ENCODE results near the gene CTDP1. TPM values are rescaled to one million over a fixed set of nuclear protein-coding genes. Genes with fewer than 3 reads are reported as not detected.

Gene CTDP1
- total and polyA plus RNA-seq, 4 donors = 7.0 to 19.8 (median 16.7) TPM

DNA sequence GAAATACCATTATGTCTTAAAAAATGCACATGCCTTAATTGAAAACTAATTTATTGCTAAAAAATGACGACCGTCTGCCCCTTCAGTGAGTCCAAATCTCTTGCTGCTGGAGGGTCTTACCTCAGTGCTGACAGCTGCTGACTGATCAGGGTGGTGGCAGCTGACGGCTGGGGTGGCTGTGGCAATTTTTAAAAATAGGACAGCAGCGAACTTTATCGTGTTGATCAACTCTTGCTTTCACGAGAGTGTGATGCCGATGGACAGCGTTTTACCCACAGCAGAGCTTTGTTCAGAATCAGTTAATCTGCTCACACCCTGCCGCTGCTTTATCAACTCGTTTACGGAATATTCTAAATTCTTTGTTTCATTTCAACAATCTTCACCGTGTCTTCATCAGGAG lies 21.2 kb upstream of the CTDP1 start:
- Histone ChIP-seq H3K27me3 (ENCODE audit: control insufficient read depth in 1 of 2, insufficient read depth in 2 of 2, low read length in 1 of 2) (no peaks in the 10 kb centered on the region), H3K9me3 (ENCODE audit: control insufficient read depth, low read length) (no peaks in the 10 kb centered on the region), H3K4me3 (ENCODE audit: low read length in 2 of 2) (no peak overlapping the region), H3K36me3 (ENCODE audit: control insufficient read depth in 1 of 2, insufficient read depth in 2 of 2, low read length in 1 of 2) (no peaks in the 10 kb centered on the region), H3K4me1 (ENCODE audit: control insufficient read depth in 1 of 2, insufficient read depth in 2 of 2, low read length in 2 of 2) (no peaks in the 10 kb centered on the region), H3K27ac (ENCODE audit: low read depth in 1 of 2, low read length in 2 of 2) (no peak overlapping the region)
- WGBS, 2 donors = 72 to 74% methylated on average over 12 of the region's 12 CpGs
- ATAC-seq (ENCODE audit: low FRiP score) (no peak), DNase-seq (no peak)
- intact Hi-C loops (cut with DNase I) = no loop called here

- H3K4me1 ChIP-seq (ENCODE audit: control insufficient read depth in 1 of 2, insufficient read depth in 2 of 2, low read length in 2 of 2) = no peaks in the 10 kb centered on the region
- intact Hi-C loops (cut with DNase I) = no loop called here
- ATAC-seq (ENCODE audit: low FRiP score) = no peak
Measured at GRCh38 chr18:79659733-79660132, 19.9 kb upstream of the CTDP1 start.

DNA sequence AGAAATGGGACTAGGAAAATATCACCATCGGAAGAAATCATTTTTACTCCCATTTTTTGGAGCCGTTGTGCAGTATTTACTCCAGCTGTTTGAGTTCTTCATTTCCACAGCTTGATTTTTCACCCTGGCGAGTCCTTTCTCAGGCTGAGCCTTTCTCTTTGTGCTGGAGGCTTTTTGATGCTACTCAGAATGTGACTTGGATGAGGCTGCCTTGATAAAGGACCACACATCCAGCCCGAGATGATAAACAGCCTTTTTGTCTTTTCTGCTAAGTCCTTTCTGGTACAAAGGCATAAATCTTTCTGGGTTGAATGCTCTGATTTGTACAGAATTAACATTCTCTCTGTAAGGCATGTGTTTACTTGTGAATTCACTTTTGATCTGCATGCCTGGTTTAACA lies 17.6 kb upstream of the CTDP1 start:
- Histone ChIP-seq H3K36me3 (ENCODE audit: control insufficient read depth in 1 of 2, insufficient read depth in 2 of 2, low read length in 1 of 2) (no peaks in the 10 kb centered on the region), H3K27ac (ENCODE audit: low read depth in 1 of 2, low read length in 2 of 2) (no peak overlapping the region), H3K9me3 (ENCODE audit: control insufficient read depth, low read length) (no peaks in the 10 kb centered on the region), H3K4me3 (ENCODE audit: low read length in 2 of 2) (no peak overlapping the region), H3K27me3 (ENCODE audit: control insufficient read depth in 1 of 2, insufficient read depth in 2 of 2, low read length in 1 of 2) (no peaks in the 10 kb centered on the region), H3K4me1 (ENCODE audit: control insufficient read depth in 1 of 2, insufficient read depth in 2 of 2, low read length in 2 of 2) (no peaks in the 10 kb centered on the region)
- DNase-seq = no peak
- 65 to 66% methylated on average over 4 of the region's 4 CpGs for WGBS, 2 donors
- intact Hi-C loops (cut with DNase I) = no loop called here
- ATAC-seq (ENCODE audit: low FRiP score) = no peak

More at GRCh38 chr18:79659733-79660132, 19.9 kb upstream of the CTDP1 start:
- Histone ChIP-seq H3K36me3 (ENCODE audit: control insufficient read depth in 1 of 2, insufficient read depth in 2 of 2, low read length in 1 of 2) (no peaks in the 10 kb centered on the region), H3K27me3 (ENCODE audit: control insufficient read depth in 1 of 2, insufficient read depth in 2 of 2, low read length in 1 of 2) (no peaks in the 10 kb centered on the region), H3K27ac (ENCODE audit: low read depth in 1 of 2, low read length in 2 of 2) (no peak overlapping the region), H3K4me3 (ENCODE audit: low read length in 2 of 2) (no peak overlapping the region), H3K9me3 (ENCODE audit: control insufficient read depth, low read length) (no peaks in the 10 kb centered on the region)
- WGBS, 2 donors = 89 to 90% methylated on average over 5 of the region's 5 CpGs
- no peak for DNase-seq

DNA sequence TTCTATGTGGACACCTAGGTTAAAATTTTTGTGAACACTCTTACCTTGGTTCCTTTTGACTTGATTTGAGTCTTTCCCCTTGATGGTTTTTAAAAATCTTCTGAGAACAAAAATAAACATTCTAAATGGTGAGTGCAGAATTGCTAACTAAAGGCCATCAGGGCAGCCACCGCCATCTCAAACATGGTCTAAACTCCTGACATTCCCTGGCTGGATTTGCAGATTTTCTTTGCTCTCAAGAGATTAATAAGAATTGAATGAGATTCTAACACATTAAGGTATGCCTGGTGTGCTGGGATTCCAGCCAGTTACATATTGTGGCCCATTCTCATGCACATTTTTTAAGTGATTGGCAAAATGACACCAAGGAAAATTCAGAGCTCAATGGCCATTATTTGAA lies 17.2 kb upstream of the CTDP1 start:
- ATAC-seq (ENCODE audit: low FRiP score) (no peak), DNase-seq (no peak)
- Histone ChIP-seq H3K36me3 (ENCODE audit: control insufficient read depth in 1 of 2, insufficient read depth in 2 of 2, low read length in 1 of 2) (no peaks in the 10 kb centered on the region), H3K9me3 (ENCODE audit: control insufficient read depth, low read length) (no peaks in the 10 kb centered on the region), H3K27me3 (ENCODE audit: control insufficient read depth in 1 of 2, insufficient read depth in 2 of 2, low read length in 1 of 2) (no peaks in the 10 kb centered on the region), H3K4me3 (ENCODE audit: low read length in 2 of 2) (no peak overlapping the region), H3K27ac (ENCODE audit: low read depth in 1 of 2, low read length in 2 of 2) (no peak overlapping the region), H3K4me1 (ENCODE audit: control insufficient read depth in 1 of 2, insufficient read depth in 2 of 2, low read length in 2 of 2) (no peaks in the 10 kb centered on the region)
- 87 to 91% methylated on average over 1 of the region's 1 CpG for WGBS, 2 donors
- intact Hi-C loops (cut with DNase I) = no loop called here

- H3K27ac ChIP-seq (ENCODE audit: low read depth in 1 of 2, low read length in 2 of 2) = no peak overlapping the region
- H3K27me3 ChIP-seq (ENCODE audit: control insufficient read depth in 1 of 2, insufficient read depth in 2 of 2, low read length in 1 of 2) = no peaks in the 10 kb centered on the region
- intact Hi-C loops (cut with DNase I) = no loop called here
- DNase-seq (no peak), ATAC-seq (ENCODE audit: low FRiP score) (no peak)
- no peaks in the 10 kb centered on the region for H3K36me3 ChIP-seq (ENCODE audit: control insufficient read depth in 1 of 2, insufficient read depth in 2 of 2, low read length in 1 of 2)
- no peak overlapping the region for H3K4me3 ChIP-seq (ENCODE audit: low read length in 2 of 2)
- no peaks in the 10 kb centered on the region for H3K4me1 ChIP-seq (ENCODE audit: control insufficient read depth in 1 of 2, insufficient read depth in 2 of 2, low read length in 2 of 2)
- 81 to 82% methylated on average over 3 of the region's 3 CpGs for WGBS, 2 donors
- H3K9me3 ChIP-seq (ENCODE audit: control insufficient read depth, low read length) = no peaks in the 10 kb centered on the region
Measured at GRCh38 chr18:79664525-79665125, 15.0 kb upstream of the CTDP1 start.

GRCh38 chr18:79668203-79668602 lies 11.4 kb upstream of the CTDP1 start:
- ATAC-seq (ENCODE audit: low FRiP score) = no peak
- Histone ChIP-seq H3K27ac (ENCODE audit: low read depth in 1 of 2, low read length in 2 of 2) (no peak overlapping the region), H3K9me3 (ENCODE audit: control insufficient read depth, low read length) (no peaks in the 10 kb centered on the region), H3K27me3 (ENCODE audit: control insufficient read depth in 1 of 2, insufficient read depth in 2 of 2, low read length in 1 of 2) (no peaks in the 10 kb centered on the region), H3K4me1 (ENCODE audit: control insufficient read depth in 1 of 2, insufficient read depth in 2 of 2, low read length in 2 of 2) (no peaks in the 10 kb centered on the region), H3K36me3 (ENCODE audit: control insufficient read depth in 1 of 2, insufficient read depth in 2 of 2, low read length in 1 of 2) (no peaks in the 10 kb centered on the region), H3K4me3 (ENCODE audit: low read length in 2 of 2) (no peak overlapping the region)
- intact Hi-C loops (cut with DNase I) = no loop called here
- DNase-seq = no peak

- no peak overlapping the region for H3K27ac ChIP-seq (ENCODE audit: low read depth in 1 of 2, low read length in 2 of 2)
- intact Hi-C loops (cut with DNase I) = loop anchor here (10.0 kb wide), 3 partner anchors 362 to 608 kb away; partner anchors contain the start of genes ADNP2 (in 1 of the 2), ATP9B (in 1 of the 2) and RBFA (in 1 of the 2)
- H3K27me3 ChIP-seq (ENCODE audit: control insufficient read depth in 1 of 2, insufficient read depth in 2 of 2, low read length in 1 of 2) = no peaks in the 10 kb centered on the region
- no peak overlapping the region for H3K4me3 ChIP-seq (ENCODE audit: low read length in 2 of 2)
- no peaks in the 10 kb centered on the region for H3K9me3 ChIP-seq (ENCODE audit: control insufficient read depth, low read length)
- WGBS, 2 donors = 90 to 92% methylated on average over 19 of the region's 19 CpGs
- no peaks in the 10 kb centered on the region for H3K4me1 ChIP-seq (ENCODE audit: control insufficient read depth in 1 of 2, insufficient read depth in 2 of 2, low read length in 2 of 2)
- no peaks in the 10 kb centered on the region for H3K36me3 ChIP-seq (ENCODE audit: control insufficient read depth in 1 of 2, insufficient read depth in 2 of 2, low read length in 1 of 2)
- no peak for ATAC-seq (ENCODE audit: low FRiP score)
- DNase-seq = no peak
Measured at GRCh38 chr18:79672490-79673276, 6.9 kb upstream of the CTDP1 start.

DNA sequence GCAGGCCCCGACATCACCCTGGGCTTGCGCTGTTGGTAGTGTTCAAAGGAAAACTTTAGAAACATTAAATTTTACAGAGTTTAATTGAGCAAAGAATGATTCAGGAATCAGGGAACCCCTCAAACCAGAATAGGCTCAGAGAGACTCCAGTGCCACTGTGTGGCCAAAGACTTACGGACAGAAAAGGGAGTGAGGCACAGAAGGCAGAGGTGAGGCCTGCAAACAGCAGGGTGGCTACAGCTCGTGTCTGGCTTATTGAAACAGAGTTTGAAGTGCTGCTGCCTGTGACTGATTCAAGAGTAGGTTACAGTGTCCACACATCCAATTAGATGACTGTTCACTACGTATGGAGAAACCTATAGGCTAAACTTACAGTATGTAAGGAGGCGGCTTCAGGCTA lies 2.4 kb upstream of the CTDP1 start:
- no peak for DNase-seq
- Histone ChIP-seq H3K4me3 (ENCODE audit: low read length in 2 of 2) (no peak overlapping the region), H3K9me3 (ENCODE audit: control insufficient read depth, low read length) (no peaks in the 10 kb centered on the region), H3K27me3 (ENCODE audit: control insufficient read depth in 1 of 2, insufficient read depth in 2 of 2, low read length in 1 of 2) (no peaks in the 10 kb centered on the region), H3K4me1 (ENCODE audit: control insufficient read depth in 1 of 2, insufficient read depth in 2 of 2, low read length in 2 of 2) (no peaks in the 10 kb centered on the region), H3K36me3 (ENCODE audit: control insufficient read depth in 1 of 2, insufficient read depth in 2 of 2, low read length in 1 of 2) (no peaks in the 10 kb centered on the region), H3K27ac (ENCODE audit: low read depth in 1 of 2, low read length in 2 of 2) (no peak overlapping the region)
- intact Hi-C loops (cut with DNase I) = loop anchor here (10.0 kb wide), 3 partner anchors 358 to 612 kb away; partner anchors contain the start of genes ADNP2 (in 1 of the 2), ATP9B (in 1 of the 2) and RBFA (in 1 of the 2)
- ATAC-seq (ENCODE audit: low FRiP score) = no peak
- 88 to 92% methylated on average over 6 of the region's 6 CpGs for WGBS, 2 donors

DNA sequence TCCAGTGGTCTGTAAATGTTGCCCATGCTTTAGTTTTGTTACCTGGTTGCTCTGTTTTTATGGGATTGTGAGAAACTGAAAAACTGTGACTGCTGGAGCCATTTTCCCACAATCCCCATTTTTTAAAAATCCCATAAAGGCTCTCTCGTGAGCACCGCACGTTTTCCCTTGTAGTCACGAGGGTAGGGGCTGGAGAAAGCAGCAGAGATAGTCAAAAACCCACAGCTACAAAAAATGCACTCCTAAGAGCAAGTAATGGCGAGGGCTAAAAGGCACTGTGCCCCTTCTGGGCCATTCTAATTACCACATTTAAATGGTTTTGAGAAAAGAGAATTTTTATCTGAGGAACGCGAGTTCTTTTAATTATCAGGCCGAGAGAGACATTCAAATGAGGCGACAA lies 1.8 kb upstream of the CTDP1 start:
- no peaks in the 10 kb centered on the region for H3K9me3 ChIP-seq (ENCODE audit: control insufficient read depth, low read length)
- DNase-seq = no peak
- 92 to 93% methylated on average over 9 of the region's 9 CpGs for WGBS, 2 donors
- H3K27ac ChIP-seq (ENCODE audit: low read depth in 1 of 2, low read length in 2 of 2) = no peak overlapping the region
- H3K4me3 ChIP-seq (ENCODE audit: low read length in 2 of 2) = no peak overlapping the region
- H3K27me3 ChIP-seq (ENCODE audit: control insufficient read depth in 1 of 2, insufficient read depth in 2 of 2, low read length in 1 of 2) = no peaks in the 10 kb centered on the region
- intact Hi-C loops (cut with DNase I) = loop anchor here (10.0 kb wide), 3 partner anchors 357 to 613 kb away; partner anchors contain the start of genes ADNP2 (in 1 of the 2), ATP9B (in 1 of the 2) and RBFA (in 1 of the 2)
- no peaks in the 10 kb centered on the region for H3K4me1 ChIP-seq (ENCODE audit: control insufficient read depth in 1 of 2, insufficient read depth in 2 of 2, low read length in 2 of 2)
- ATAC-seq (ENCODE audit: low FRiP score) = no peak
- no peaks in the 10 kb centered on the region for H3K36me3 ChIP-seq (ENCODE audit: control insufficient read depth in 1 of 2, insufficient read depth in 2 of 2, low read length in 1 of 2)
